Right lobe of liver (tissue), 4 donors: ENCODE data around the gene CLIC5.

Source experiments
- POLR2A ChIP-seq: fragments of 450-650 bp; IDR thresholded peaks from one replicate; pipeline ENCODE4 v1.6.1; 2017; ENCODE audit warnings: antibody characterized with exemption, mild to moderate bottlenecking
- TF ChIP-seq, protein P1 (sequence below), 4 donors: fragments of 200-600 bp in 3 of 4; fragments of 450-650 bp in 1 of 4; IDR thresholded peaks; one replicate each; pipeline versions ENCODE4 v1.5.1 to v1.8.0; 2016 to 2022; ENCODE audit warnings: antibody characterized with exemption in 4 of 4, mild to moderate bottlenecking in 2 of 4
- donor health status: DM: no; HTN: no; CAD: no.
- donor health status: DM: no; HTN: no; CAD: no.
- donor health status: DM: no; HTN: yes; CAD: no.

- TF ChIP-seq, protein P1, sequence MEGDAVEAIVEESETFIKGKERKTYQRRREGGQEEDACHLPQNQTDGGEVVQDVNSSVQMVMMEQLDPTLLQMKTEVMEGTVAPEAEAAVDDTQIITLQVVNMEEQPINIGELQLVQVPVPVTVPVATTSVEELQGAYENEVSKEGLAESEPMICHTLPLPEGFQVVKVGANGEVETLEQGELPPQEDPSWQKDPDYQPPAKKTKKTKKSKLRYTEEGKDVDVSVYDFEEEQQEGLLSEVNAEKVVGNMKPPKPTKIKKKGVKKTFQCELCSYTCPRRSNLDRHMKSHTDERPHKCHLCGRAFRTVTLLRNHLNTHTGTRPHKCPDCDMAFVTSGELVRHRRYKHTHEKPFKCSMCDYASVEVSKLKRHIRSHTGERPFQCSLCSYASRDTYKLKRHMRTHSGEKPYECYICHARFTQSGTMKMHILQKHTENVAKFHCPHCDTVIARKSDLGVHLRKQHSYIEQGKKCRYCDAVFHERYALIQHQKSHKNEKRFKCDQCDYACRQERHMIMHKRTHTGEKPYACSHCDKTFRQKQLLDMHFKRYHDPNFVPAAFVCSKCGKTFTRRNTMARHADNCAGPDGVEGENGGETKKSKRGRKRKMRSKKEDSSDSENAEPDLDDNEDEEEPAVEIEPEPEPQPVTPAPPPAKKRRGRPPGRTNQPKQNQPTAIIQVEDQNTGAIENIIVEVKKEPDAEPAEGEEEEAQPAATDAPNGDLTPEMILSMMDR (IDR thresholded peaks at IDR 0.05) = no peak
- TF ChIP-seq POLR2A = no peak
These were observed 116.5 kb downstream of the CLIC5 start for GRCh38 chr6:45898941-45899682.
